HepG2 (cell line): ENCODE measurements around the gene GLTPD2. TPM values are rescaled to one million over a fixed set of nuclear protein-coding genes. Genes with fewer than 3 reads are reported as not detected.

ENCODE experiments used
- CENPT ChIP-seq: sonication (generic); formaldehyde crosslinking; IDR thresholded peaks from 2 replicates; pipeline ENCODE4 v1.8.0; 2022; ENCODE audit warnings: low read depth, mild to moderate bottlenecking, moderate library complexity, missing genetic modification reagents
- CSRNP1 ChIP-seq: sonication (generic); formaldehyde crosslinking; IDR thresholded peaks from 2 replicates; pipeline ENCODE4 v1.8.1; 2023; ENCODE audit warnings: mild to moderate bottlenecking, missing genetic modification reagents
- FOXK1 ChIP-seq: sonication (generic); formaldehyde crosslinking; IDR thresholded peaks from 2 replicates; pipeline ENCODE4 v1.4.0; 2020; ENCODE audit warnings: low read depth, missing genetic modification reagents, borderline replicate concordance
- KAT7 ChIP-seq: IDR thresholded peaks from 2 replicates; pipeline ENCODE4 v1.6.1; 2018; ENCODE audit warnings: borderline replicate concordance, missing compliant biosample characterization
- LCORL ChIP-seq, 2 experiments: fragments of 450-650 bp in 1 of 2; sonication (generic) in 1 of 2; formaldehyde crosslinking in 1 of 2; IDR thresholded peaks; 2 replicates each; pipeline versions ENCODE4 v1.5.0 to v1.6.1; 2017 to 2020; ENCODE audit warnings: antibody characterized with exemption in 1 of 2, missing genetic modification reagents in 1 of 2
- MAX ChIP-seq: IDR thresholded peaks from 2 replicates; pipeline ENCODE4 v1.6.1; 2012; ENCODE audit warnings: inconsistent platforms
- MBD4 ChIP-seq: IDR thresholded peaks from 2 replicates; pipeline ENCODE4 v1.6.1; 2012; ENCODE audit warnings: low read length, inconsistent platforms, borderline replicate concordance
- MIER2 ChIP-seq: IDR thresholded peaks from 2 replicates; pipeline ENCODE4 v1.6.1; 2016; ENCODE audit warnings: missing biosample characterization, missing genetic modification reagents
- MXD4 ChIP-seq: IDR thresholded peaks from 2 replicates; pipeline ENCODE4 v1.6.1; 2016; ENCODE audit warnings: mild to moderate bottlenecking, missing biosample characterization, missing genetic modification reagents
- POGZ ChIP-seq: sonication (generic); formaldehyde crosslinking; IDR thresholded peaks from 2 replicates; pipeline ENCODE4 v1.4.0; 2020; ENCODE audit warnings: mild to moderate bottlenecking, missing genetic modification reagents
- TFDP2 ChIP-seq: sonication (generic); formaldehyde crosslinking; IDR thresholded peaks from 2 replicates; pipeline ENCODE4 v1.4.0; 2020; ENCODE audit warnings: missing genetic modification reagents
- ZC3H13 ChIP-seq: sonication (generic); formaldehyde crosslinking; IDR thresholded peaks from 2 replicates; pipeline ENCODE4 v1.8.1; 2023; ENCODE audit warnings: mild to moderate bottlenecking, missing genetic modification reagents, moderate library complexity
- ZFP36L1 ChIP-seq: sonication (generic); formaldehyde crosslinking; IDR thresholded peaks from 2 replicates; pipeline ENCODE4 v1.8.0; 2022; ENCODE audit warnings: mild to moderate bottlenecking, missing genetic modification reagents, moderate library complexity
- ZFP90 ChIP-seq: sonication (generic); formaldehyde crosslinking; IDR thresholded peaks from 2 replicates; pipeline ENCODE4 v1.8.0; 2022; ENCODE audit warnings: missing genetic modification reagents, mild to moderate bottlenecking, inconsistent platforms, borderline replicate concordance
- ZNF263 ChIP-seq: sonication (generic); formaldehyde crosslinking; IDR thresholded peaks from 2 replicates; pipeline ENCODE4 v1.4.0; 2020; ENCODE audit warnings: missing genetic modification reagents
- ZNF274 ChIP-seq: sonication (generic); formaldehyde crosslinking; IDR thresholded peaks from 2 replicates; pipeline ENCODE4 v1.5.1; 2020; ENCODE audit warnings: mild to moderate bottlenecking, missing genetic modification reagents
- ZNF383 ChIP-seq: sonication (generic); formaldehyde crosslinking; IDR thresholded peaks from 2 replicates; pipeline ENCODE4 v1.4.0; 2020; ENCODE audit warnings: missing genetic modification reagents, mild to moderate bottlenecking, borderline replicate concordance
- ZSCAN21 ChIP-seq: sonication (generic); formaldehyde crosslinking; IDR thresholded peaks from 2 replicates; pipeline ENCODE4 v1.8.0; 2022; ENCODE audit warnings: mild to moderate bottlenecking, missing genetic modification reagents, moderate library complexity, borderline replicate concordance
- ZSCAN22 ChIP-seq: sonication (generic); formaldehyde crosslinking; IDR thresholded peaks from 2 replicates; pipeline ENCODE4 v1.4.0; 2020; ENCODE audit warnings: mild to moderate bottlenecking, missing genetic modification reagents
- polyA plus RNA-seq, 8 experiments: library from polyadenylated mRNA; depleted of rRNA in 3 of 8; stranded (reverse) in 7 of 8; unstranded in 1 of 8; fragments of >200 nt; fragmentation: Illumina TruSeq in 4 of 8; extraction: Trizol in 4 of 8; gene quantifications; 2 replicates each; pipeline versions ENCODE4 v1.2.1 to v1.2.3, GENCODE V29; 2011 to 2016; ENCODE audit warnings: low read depth in 4 of 8, missing spikeins in 1 of 8, mixed read lengths in 1 of 8; ENCODE audit not compliant: insufficient read depth in 1 of 8
- total RNA-seq, 5 experiments: library from RNA; depleted of rRNA; stranded (reverse); fragments of >200 nt; fragmentation: Illumina TruSeq; extraction: Trizol; gene quantifications; 2 replicates each; pipeline ENCODE4 v1.2.3, GENCODE V29; 2016; ENCODE audit warnings: low read depth in 1 of 5
- TF ChIP-seq, protein P1 (sequence below), 2 experiments: sonication (generic) in 1 of 2; formaldehyde crosslinking in 1 of 2; IDR thresholded peaks; 2 replicates each; pipeline versions ENCODE4 v1.4.0 to v1.6.1; 2018 to 2020; ENCODE audit warnings: missing genetic modification reagents in 2 of 2, borderline replicate concordance in 1 of 2, low read depth in 1 of 2, mild to moderate bottlenecking in 1 of 2, missing biosample characterization in 1 of 2

The GLTPD2 gene
- total and polyA plus RNA-seq, 2 of the 13 experiments (the other 11 are each of a cell fraction or from before 2014, with no cell fraction given) = 7.5 to 12.9 TPM

GRCh38 chr17:4833941-4834680, 45.3 kb downstream of the GLTPD2 start (continued):
- 0 out of 2 replicates have a peak, but pooled peaks have one; percentile 8 for TF ChIP-seq ZC3H13 (CRISPR knock-in tag)
- no peak for TF ChIP-seq MBD4
- peak; percentile 34; the same call in 1 of the 2 replicates for TF ChIP-seq ZNF263 (CRISPR knock-in tag)
- peak; percentile 56; the same call in 1 of the 2 replicates for TF ChIP-seq ZNF383
- peak; percentile 6; the same call in 1 of the 2 replicates for TF ChIP-seq MXD4 (CRISPR knock-in tag)
- peak; percentile 62; the same call in 1 of the 2 replicates for TF ChIP-seq MAX
- 0 out of 2 replicates have a peak, but pooled peaks have one; percentile 50 for TF ChIP-seq ZFP36L1 (CRISPR knock-in tag)
- TF ChIP-seq LCORL (IDR thresholded peaks at IDR 0.05) = no peak
- 0 out of 2 replicates have a peak, but pooled peaks have one; percentile 5 for TF ChIP-seq LCORL (CRISPR knock-in tag; IDR thresholded peaks at IDR 0.05)
- TF ChIP-seq FOXK1 (CRISPR knock-in tag) = peak; percentile 35; the same call in 1 of the 2 replicates
- TF ChIP-seq POGZ = no peak
- TF ChIP-seq CENPT (CRISPR knock-in tag) = no peak
- TF ChIP-seq ZSCAN22 (CRISPR knock-in tag) = no peak
- TF ChIP-seq ZSCAN21 (CRISPR knock-in tag) = 0 out of 2 replicates have a peak, but pooled peaks have one; percentile 41
- TF ChIP-seq ZFP90 (CRISPR knock-in tag) = 0 out of 2 replicates have a peak, but pooled peaks have one; percentile 6
- 0 out of 2 replicates have a peak, but pooled peaks have one; percentile 18 for TF ChIP-seq MIER2
- 0 out of 2 replicates have a peak, but pooled peaks have one; percentile 2 for TF ChIP-seq ZNF274 (CRISPR knock-in tag)
- TF ChIP-seq, protein P1, sequence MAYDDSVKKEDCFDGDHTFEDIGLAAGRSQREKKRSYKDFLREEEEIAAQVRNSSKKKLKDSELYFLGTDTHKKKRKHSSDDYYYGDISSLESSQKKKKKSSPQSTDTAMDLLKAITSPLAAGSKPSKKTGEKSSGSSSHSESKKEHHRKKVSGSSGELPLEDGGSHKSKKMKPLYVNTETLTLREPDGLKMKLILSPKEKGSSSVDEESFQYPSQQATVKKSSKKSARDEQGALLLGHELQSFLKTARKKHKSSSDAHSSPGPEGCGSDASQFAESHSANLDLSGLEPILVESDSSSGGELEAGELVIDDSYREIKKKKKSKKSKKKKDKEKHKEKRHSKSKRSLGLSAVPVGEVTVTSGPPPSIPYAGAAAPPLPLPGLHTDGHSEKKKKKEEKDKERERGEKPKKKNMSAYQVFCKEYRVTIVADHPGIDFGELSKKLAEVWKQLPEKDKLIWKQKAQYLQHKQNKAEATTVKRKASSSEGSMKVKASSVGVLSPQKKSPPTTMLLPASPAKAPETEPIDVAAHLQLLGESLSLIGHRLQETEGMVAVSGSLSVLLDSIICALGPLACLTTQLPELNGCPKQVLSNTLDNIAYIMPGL (CRISPR knock-in tag; IDR thresholded peaks at IDR 0.05; ENCODE audit: borderline replicate concordance in 1 of 2, low read depth in 1 of 2) = peak in 1 of 2 experiments; percentile 7; a peak in 2 of 4 replicates
- TF ChIP-seq CSRNP1 (CRISPR knock-in tag) = 0 out of 2 replicates have a peak, but pooled peaks have one; percentile 7
- TF ChIP-seq TFDP2 (CRISPR knock-in tag) = peak; percentile 12; the same call in 1 of the 2 replicates
- TF ChIP-seq KAT7 (CRISPR knock-in tag) = peak; percentile 71; the same call in 1 of the 2 replicates
